AG04450 (cell line): ENCODE data around the gene USP37. TPM values are rescaled to one million over a fixed set of nuclear protein-coding genes. Genes with fewer than 3 reads are reported as not detected.

Source experiments
- CTCF ChIA-PET: fragments of 300-600, 350-600 bp; formaldehyde crosslinking; extraction: SDS; loops from one replicate; lab custom pipeline; 2022; ENCODE audit warnings: antibody characterized with exemption, inconsistent platforms; lab: Charles Lee
- POLR2A ChIA-PET: fragments of 350-600 bp; formaldehyde crosslinking; extraction: SDS; loops from one replicate; lab custom pipeline; 2021; ENCODE audit warnings: antibody characterized with exemption, inconsistent platforms; lab: Yijun Ruan, JAX
- DNase-seq: peaks from one replicate; pipeline ENCODE4 v3.0.0-alpha.2; 2011; ENCODE audit warnings: low read depth, low spot score
- H3K27ac ChIP-seq: one replicate; pipeline ENCODE4 v1.5.1; 2012; ENCODE audit warnings: low read depth, low read length, control low read depth
- H3K27me3 ChIP-seq: one replicate; pipeline ENCODE4 v1.6.0; 2012; ENCODE audit warnings: low read length; ENCODE audit not compliant: control insufficient read depth, insufficient read depth
- H3K4me3 ChIP-seq: 2 replicates; pipeline ENCODE4 v1.5.1; 2011; ENCODE audit warnings: mild to moderate bottlenecking, low read depth, low read length, control low read depth
- H3K9me3 ChIP-seq: 2 replicates; pipeline ENCODE4 v1.5.1; 2012; ENCODE audit warnings: low read length; ENCODE audit not compliant: control insufficient read depth, insufficient read depth
- polyA minus RNA-seq: library from RNA; depleted of rRNA, polyadenylated mRNA; stranded (reverse); fragments of >200 nt; gene quantifications from 2 replicates; pipeline ENCODE4 v1.2.3, GENCODE V29; 2011; rRNA and poly(A)+ RNA removed
- polyA plus RNA-seq: library from polyadenylated mRNA; depleted of rRNA; stranded (reverse); fragments of >200 nt; gene quantifications from 2 replicates; pipeline ENCODE4 v1.2.3, GENCODE V29; 2011; rRNA removed
- TF ChIP-seq, protein P1 (sequence below): IDR thresholded peaks from 2 replicates; pipeline ENCODE4 v1.5.1; 2011; ENCODE audit warnings: low read depth, low read length, control low read depth, inconsistent platforms

Gene USP37
- polyA plus RNA-seq (2.8 and 4.9 TPM in 2 replicates), polyA minus RNA-seq (5.7 and 9.9 TPM in 2 replicates)

DNA sequence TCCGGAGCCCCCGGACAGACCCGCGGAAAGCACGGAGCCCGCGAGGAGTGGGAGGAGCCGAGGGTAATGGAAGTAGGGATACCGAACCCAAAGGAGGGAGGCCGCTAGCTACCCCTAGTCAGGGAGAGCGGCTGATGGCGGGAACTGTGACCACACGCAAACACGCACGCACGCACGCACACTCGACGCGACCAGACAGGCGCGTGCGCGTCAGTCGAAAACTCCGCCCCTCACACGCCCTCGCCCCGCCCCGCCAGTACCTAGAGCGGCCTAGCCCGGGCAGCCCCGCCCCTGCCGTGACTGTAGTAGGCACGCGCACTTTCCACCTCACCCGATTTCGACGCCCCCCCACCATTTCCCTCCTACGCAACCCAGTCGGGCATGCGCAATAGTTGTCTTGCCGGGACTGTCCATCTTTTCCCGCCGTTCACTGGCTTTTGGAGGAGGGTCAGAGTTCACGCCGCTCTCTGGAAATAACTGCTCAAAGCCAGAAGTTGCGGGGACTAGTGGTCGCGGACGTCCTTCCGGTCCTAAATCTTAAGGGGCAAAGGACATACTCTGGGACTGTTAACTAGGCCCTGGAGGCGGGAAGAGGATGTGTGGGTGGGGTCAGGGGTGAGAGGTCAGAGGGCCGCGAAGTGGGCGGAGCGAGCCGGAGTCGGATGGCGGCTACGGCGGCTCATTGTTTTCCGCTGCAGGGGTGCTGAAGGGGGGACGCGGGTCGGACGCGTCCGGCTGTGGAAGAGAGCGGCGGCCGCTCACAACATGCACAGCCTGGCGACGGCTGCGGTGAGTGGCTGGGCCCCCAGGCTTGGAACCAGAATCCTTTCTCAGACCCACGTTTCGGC, at the start of gene USP37, which contains the start of gene CNOT9:
TSS of gene USP37 (minus strand) at position 162 of the 848 bp plus-strand sequence. CDS start 9,698 bp downstream, outside the sequence.
TSS of gene CNOT9 (plus strand) at position 650 of the 848 bp plus-strand sequence. CDS start at position 766, 116 bp downstream.
- ChIA-PET CTCF (interaction anchor here (1.1 kb wide), 1 partner anchor 80 kb away, joined by 4 read pairs; no protein-coding TSS in a partner anchor), POLR2A (interaction anchor here (0.7 kb wide), 1 partner anchor 14 kb away, joined by 4 read pairs; no protein-coding TSS in a partner anchor)
- Histone ChIP-seq H3K27ac (peak within 1 kb of the TSS; percentile 95), H3K27me3 (no peaks in the 10 kb centered on the region), H3K4me3 (peak within 1 kb of the TSS; percentile 92), H3K9me3 (no peaks in the 10 kb centered on the region; the same call in 1 of the 2 replicates)
- TF ChIP-seq, protein P1, sequence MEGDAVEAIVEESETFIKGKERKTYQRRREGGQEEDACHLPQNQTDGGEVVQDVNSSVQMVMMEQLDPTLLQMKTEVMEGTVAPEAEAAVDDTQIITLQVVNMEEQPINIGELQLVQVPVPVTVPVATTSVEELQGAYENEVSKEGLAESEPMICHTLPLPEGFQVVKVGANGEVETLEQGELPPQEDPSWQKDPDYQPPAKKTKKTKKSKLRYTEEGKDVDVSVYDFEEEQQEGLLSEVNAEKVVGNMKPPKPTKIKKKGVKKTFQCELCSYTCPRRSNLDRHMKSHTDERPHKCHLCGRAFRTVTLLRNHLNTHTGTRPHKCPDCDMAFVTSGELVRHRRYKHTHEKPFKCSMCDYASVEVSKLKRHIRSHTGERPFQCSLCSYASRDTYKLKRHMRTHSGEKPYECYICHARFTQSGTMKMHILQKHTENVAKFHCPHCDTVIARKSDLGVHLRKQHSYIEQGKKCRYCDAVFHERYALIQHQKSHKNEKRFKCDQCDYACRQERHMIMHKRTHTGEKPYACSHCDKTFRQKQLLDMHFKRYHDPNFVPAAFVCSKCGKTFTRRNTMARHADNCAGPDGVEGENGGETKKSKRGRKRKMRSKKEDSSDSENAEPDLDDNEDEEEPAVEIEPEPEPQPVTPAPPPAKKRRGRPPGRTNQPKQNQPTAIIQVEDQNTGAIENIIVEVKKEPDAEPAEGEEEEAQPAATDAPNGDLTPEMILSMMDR, result no peak
- DNase-seq, result peak; percentile 95

- DNase-seq, result no peak
- Histone ChIP-seq H3K27ac (no peak overlapping the region), H3K27me3 (peaks cover 3% of the 10 kb centered on the region), H3K9me3 (no peaks in the 10 kb centered on the region), H3K4me3 (no peak overlapping the region)
- ChIA-PET POLR2A (no interaction called here), CTCF (interaction anchor here (2.3 kb wide), 1 partner anchor 32 kb away, joined by 9 read pairs; no protein-coding TSS in a partner anchor)
- TF ChIP-seq, protein P1, result no peak
Observed at GRCh38 chr2:218615868-218616315, 47.7 kb upstream of the USP37 start.

DNA sequence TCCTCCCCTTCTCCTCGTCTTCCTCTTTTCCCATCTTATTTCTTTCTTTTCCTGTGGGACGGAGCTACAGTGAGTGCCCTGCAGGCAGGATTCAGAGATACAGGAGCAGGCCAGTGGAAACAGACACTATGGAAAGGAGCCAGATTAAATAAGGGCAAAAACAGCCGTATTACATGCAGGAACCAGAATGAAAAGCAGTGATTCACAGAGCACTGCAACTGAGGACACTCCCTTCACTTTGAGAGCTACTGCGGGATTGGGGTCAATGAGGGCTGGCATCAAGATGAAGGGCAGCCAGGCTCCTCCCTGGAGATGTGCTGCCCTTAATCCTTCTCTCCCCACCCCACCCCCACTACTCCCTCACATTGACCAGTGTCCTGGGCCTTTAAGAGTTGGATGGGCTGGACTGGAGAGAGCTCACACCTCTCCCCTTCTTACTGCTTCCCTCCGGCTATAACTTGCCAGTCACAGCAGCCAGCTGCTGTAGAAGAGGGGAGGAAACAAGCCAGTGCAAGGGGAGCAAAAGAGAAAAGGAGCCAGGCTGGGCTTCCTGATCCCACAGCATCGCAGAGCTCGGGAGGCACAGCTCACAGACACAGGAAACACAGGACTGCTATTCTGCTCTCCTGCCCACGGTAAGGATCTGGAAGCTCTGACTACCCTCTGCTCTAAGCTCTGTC, 39.4 kb upstream of the USP37 start, which contains the start of gene PLCD4:
TSS of gene PLCD4 (plus strand) at position 464 of the 680 bp plus-strand sequence. CDS start 7,841 bp downstream, outside the sequence.
- ChIA-PET CTCF (interaction anchor here (0.6 to 2.9 kb wide), 7 partner anchors 9 to 604 kb away, joined by 3 to 14 read pairs (median 4); partner anchors contain the start of gene TTLL4), POLR2A (interaction anchor here (1.0 to 1.6 kb wide), 3 partner anchors 13 to 52 kb away, joined by 3 to 11 read pairs (median 4); partner anchors contain the start of genes BCS1L and ZNF142)
- Histone ChIP-seq H3K9me3 (no peaks in the 10 kb centered on the region), H3K4me3 (peak within 1 kb of the TSS; percentile 51), H3K27ac (peak within 1 kb of the TSS; percentile 21), H3K27me3 (peaks cover under 1% of the 10 kb centered on the region)
- peak; percentile 27 for DNase-seq
- TF ChIP-seq, protein P1, result no peak

DNA sequence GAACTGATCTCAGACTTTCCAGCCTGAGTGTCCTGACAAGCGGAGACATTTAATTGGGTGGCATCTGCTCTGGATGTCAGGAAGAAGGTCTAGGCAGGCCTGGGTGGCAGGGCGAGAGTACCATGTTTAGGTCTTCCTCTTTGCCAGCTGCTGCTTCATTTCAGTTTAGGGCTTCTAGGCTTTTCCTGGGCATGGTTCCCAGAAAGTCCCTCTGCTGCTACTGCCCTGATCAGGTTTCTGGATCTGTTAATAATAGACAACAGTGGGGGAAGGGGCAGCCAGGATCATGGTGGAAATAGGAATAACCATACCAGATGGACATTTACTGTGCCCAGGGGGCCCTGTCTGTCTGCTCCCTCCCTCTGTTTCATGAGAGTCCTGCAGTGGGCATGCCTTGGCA, 37.3 kb upstream of the USP37 start:
- POLR2A ChIA-PET, result no interaction called here
- H3K4me3 ChIP-seq, result no peak overlapping the region
- H3K27me3 ChIP-seq, result no peaks in the 10 kb centered on the region
- no peaks in the 10 kb centered on the region for H3K9me3 ChIP-seq
- CTCF ChIA-PET, result no interaction called here
- peak overlapping the region; percentile 39 for H3K27ac ChIP-seq
- peak; percentile 34 for DNase-seq
- TF ChIP-seq, protein P1, result no peak
